NCI-H2081 treated with DMSO at 0.1 percent for 48 hours (cell line): ENCODE data around the gene LMF1.

Experiments
- DNase-seq: peaks from one replicate; lab custom pipeline; 2025; lab: John Stamatoyannopoulos, UW

LMF1 gene

DNA sequence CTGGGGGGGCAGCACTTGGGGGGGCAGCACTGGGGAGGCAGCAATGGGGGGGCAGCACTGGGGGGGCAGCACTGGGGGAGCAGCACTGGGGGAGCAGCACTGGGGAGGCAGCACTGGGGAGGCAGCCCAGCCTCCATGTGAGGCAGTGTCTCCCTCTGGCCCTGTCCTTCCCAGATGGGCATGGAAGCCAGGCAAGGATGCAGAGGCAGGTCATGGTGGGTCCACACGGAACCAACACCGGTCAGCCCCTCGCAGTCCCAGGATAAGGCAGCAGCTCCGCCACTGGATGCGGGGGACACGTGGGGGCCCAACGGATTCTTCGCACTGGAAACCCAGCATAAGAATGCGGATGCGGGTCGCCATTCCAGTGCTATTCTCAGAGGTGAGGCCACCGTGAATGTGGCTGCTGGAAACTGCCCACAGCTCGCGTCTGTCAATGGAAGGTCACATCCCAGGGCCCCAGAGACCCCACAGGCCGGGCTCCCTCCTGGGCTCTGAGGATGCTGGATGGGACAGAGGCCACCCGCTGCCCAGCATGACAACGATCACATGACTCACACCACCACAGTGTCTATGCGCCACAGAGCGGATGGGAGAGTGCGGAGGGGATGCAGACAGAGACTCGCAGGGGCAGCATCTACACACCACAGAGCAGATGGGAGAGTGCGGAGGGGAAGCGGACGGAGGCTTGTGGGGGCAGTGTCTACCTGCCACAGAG, 59.0 kb downstream of the LMF1 start:
- DNase-seq, result no peak

DNA sequence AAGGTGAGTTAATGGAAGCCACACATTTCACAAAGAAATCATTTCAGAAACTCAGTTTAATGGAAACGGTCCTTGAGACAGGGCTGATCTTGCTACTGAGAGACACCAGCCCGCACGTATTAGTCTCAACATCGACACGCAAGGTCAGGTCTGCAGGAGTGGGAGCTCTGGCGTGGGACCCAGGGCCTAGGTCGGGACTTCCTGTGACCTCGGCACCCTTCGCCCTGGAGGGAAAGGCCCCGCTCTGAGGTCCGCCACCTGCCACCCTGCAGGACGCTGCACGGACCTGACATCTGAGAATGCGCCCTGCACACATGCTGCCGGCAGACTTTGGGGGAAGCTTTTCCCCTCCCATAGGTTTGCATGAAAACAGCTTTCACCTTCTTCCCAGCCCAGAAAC, 59.7 kb downstream of the LMF1 start:
- no peak for DNase-seq

DNA sequence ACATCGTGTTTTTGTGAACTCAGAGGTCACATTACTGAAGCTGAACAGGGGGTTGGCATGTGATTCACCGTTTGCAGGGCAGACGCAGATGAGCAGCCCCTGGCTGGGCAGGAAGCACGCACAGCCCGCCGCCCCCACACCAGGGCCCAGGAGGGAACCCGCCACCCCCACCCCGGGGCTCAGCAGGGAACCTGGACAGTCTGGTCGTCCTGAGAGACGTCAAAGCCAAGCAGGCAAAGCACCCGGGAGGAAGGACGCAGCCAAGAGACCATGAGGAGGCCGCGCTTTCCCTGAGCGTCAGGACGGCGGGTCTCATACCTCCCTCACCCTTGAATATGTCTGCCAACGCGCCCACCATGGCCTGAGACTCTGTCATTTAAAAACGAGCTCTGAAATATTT, 60.6 kb downstream of the LMF1 start:
- no peak for DNase-seq

DNA sequence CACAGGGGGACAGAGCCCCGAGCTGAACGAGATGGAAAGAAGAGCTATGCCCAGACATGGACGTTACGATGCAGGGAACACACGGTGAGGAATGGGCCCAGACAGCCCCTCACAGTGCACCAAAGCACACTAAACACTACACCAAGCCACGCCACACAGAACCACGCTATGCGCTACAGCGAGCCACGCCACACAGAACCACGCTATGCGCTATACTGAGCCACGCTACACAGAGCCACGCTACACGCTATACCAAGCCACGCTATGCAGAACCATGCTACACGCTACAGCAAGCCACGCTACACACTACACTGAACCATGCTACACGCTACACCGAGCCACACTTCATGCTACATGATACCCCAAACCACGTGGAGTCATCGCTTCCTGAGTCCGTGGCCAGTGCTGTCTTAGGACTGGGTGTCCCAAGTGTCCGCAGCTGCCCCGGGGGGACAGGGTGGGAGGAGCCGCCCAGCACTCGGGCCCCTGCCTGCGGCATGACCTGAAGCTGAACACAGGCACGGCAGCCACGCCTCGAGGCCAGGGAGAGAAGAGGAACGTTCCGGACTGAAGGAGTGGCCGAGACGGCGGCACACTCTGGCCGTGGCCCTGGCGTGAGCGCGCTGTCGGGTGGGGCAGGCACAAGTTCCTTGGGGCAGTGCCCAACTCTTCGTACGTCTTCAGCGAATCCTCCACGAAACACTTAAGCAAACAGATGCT, 61.3 kb downstream of the LMF1 start:
- DNase-seq, result no peak

- DNase-seq, result no peak
Observed at GRCh38 chr16:908526-909155, 62.1 kb downstream of the LMF1 start.

DNA sequence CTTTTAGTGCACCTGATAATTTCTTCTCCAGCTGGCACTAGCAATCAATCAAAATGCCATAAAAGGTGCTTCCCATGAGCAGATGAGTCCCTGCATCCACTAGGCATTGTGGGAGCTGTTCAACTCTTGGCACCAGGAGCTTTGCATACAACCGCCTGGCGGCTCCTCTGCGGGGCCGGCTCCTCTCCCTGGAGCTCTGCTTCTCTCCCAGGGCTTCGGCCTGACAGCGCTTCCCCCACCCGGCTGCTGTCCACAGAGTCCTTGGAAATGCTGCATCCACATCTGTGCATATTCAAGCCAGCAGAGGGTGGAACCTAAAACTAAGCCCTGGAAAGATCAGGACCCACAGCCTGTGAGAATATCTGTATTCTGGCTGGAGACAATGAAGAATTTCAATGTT, 62.9 kb downstream of the LMF1 start:
- no peak for DNase-seq

DNA sequence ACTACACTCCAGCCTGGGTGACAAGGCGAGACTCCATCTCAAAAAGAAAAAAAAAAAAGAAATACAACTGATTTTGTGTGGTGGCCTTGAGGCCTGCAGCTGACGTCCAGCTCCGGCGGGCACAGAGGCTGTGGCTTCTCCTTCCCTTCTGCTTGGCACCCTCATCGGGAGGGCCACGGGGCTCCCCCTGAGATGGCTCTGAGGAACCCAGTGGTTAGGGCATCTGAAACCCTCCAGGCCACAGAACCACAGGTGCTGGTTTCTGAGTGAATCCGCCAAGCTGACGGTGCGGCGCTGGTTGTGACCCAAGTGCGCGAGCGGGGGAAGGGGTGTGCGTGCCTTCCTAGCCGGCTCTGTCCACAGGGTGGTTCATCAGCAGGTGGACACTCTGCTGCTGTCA, 63.4 kb downstream of the LMF1 start:
- no peak for DNase-seq

DNA sequence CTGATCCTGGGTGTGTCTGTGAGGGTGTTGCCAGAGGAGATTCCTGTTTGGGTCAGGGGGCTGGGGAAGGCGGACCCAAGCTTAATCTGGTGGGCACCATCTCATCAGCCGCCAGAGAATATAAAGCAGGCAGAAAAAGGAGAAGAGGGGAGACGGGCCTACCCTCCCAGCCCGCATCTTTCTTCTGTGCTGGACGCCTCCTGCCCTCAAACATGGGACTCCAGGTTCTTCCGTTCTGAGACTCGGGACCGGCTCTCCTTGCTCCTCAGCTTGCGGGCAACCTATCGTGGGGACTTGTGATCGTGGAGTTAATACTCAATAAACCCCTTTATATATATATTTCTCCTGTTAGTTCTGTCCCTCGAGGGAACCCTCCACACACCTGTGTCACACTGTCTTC, 64.5 kb downstream of the LMF1 start:
- DNase-seq, result no peak

GRCh38 chr16:901715-902601, 68.8 kb downstream of the LMF1 start:
- no peak for DNase-seq

DNA sequence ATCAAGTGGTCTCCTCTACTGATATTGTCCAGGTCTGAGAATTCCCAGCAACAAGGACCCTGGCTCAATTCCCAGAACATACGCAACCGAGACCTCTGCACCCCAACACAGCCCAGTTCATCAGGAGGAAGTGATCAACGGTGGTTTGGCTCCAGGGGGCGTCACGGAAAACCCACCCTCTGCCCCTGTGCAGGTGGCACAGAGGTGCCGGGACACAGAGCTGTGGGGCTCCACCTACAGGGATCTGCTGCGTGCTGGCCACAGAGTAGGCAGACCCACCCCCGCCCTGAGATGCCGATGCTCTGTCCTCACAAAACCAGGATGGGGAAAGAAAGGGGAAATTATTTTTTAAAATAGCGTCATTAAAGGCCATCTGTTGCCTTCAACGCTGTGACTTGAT, 69.6 kb downstream of the LMF1 start:
- DNase-seq, result no peak

DNA sequence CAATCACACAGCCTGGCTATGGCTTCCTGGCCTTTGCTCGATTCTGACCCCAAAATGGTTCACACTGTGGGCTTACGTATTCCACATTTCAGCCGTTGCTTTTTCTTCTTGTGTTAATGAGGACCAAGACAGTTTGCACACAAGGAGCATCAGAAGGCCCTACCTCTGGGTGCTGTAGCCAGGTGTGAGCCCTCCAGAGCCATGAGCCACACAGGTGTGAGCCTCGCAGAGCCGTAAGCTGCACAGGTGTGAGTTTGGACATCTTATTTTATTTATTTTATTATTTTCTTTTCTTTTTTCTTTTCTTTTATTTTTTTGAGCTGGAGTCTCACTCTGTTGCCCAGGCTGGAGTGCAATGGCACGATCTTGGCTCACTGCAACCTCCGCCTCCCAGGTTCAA, 70.6 kb downstream of the LMF1 start:
- no peak for DNase-seq

- no peak for DNase-seq
Observed at GRCh38 chr16:899683-900060, 71.1 kb downstream of the LMF1 start.

- no peak for DNase-seq
Observed at GRCh38 chr16:898761-899682, 71.8 kb downstream of the LMF1 start.

DNA sequence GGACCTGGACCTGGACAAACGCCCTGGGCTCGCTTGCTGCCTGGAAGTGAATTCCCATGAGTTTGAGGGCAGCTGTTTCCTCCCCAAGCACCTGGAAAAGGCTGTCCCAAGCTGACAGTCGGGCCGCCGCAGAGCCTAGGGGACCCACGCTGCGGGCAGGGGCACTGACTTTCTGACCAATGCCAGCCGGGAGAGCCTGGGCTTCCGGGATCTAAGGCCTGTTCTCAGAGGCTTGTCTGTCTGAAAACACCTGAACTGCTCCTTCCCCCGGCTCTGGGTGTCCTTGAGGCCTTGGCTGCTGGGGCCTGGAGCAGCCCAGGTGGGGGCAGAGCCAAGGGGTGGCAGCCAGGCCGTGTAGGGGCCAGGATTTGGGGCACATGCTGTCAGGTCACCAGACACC, 72.6 kb downstream of the LMF1 start:
- no peak for DNase-seq

GRCh38 chr16:897701-898100, 73.1 kb downstream of the LMF1 start:
- DNase-seq, result no peak

DNA sequence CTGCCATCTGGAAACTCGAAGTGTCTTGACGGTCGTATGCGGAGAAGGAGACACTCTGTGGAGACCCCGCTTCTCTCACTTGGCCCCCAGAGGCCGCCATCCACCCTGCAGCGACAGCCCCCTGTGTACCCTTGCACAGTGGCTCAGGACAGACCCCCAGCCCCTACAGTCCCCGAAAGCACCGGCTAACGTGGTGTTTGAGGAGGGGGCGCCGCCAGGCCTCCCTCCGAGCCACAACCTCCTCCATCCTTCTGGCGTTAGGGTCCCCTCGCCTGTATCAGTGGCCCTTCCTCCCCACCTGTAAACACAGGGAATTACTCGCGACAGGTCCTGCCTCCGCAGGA, 73.6 kb downstream of the LMF1 start:
- DNase-seq, result no peak

DNA sequence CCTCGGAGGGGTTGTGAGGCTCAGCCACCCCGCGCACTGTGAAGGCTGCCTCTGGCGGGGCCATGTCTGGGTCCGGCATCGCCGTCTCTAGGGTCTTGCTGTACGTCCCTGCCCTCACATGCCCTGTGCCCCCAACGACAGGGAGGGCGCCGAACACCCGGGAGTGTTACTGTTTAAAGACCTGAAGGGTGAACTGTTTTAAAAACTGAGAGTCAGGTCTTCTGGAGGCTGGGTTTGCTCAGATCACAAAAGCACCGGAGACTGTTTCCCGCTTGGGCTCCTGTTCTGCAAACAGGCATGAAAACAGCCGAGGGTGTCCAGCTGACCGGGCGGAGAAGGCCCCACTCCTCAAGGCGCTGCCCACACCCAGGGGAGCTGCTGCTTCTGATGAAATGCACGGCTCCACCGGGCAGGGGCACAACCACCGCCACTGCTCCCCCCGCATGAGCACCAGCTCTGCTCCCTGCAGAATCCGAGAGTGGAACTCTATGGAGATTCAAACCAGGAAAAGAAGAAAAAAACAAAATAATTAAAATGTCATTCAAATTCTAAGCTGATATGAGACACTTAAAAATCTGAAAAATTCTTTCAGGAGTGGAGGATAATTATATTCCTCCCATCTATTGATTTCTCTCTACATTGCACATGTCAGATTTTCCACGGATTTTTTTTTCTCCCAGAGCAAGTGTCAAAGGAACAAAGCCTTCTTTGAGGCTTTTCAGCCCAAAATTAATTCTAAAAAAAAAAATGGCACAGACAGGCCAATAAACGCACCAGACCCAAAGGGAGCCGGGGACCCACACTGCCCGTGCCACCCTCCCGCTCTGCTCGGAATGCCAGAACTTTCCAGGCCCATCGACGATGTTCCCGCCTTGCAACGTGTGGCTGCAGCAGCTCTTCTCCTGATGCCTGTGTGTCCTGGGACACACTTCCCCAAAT, 74.3 kb downstream of the LMF1 start:
- no peak for DNase-seq

DNA sequence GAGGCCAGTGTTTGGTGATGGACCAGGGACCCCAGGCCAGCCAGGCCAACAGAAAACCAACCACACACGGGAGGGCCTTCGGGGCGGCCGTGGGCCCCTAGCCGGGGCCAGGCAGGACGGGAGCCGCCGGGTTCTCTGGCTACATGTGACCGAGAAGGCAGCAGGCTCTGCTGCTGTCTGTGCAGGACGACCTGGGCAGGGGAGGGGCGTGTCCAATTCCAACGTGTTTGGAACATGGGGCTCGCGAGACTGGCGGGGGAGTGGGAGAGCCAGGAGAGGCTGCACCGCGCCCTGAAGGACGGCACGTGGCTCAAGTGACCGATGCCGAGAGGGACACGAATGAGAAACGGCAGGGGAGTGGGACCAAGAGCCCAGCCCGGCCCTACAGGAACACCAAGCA, 75.4 kb downstream of the LMF1 start:
- DNase-seq, result no peak

GRCh38 chr16:894841-895240, 75.9 kb downstream of the LMF1 start:
- no peak for DNase-seq

GRCh38 chr16:894136-894535, 76.6 kb downstream of the LMF1 start:
- DNase-seq, result no peak
